NCI-H345 treated with DMSO at 0.1 percent for 48 hours (cell line): ENCODE measurements around the gene F11R.
A peak's percentile ranks its signal among the peaks of the same experiment; 100 is the strongest.
"Not testable (repeated sequence)": the region's sequence is repeated elsewhere in the genome, so short reads cannot be mapped to it uniquely, and the experiment has no call there.

Experiments used
- DNase-seq: peaks from one replicate; lab custom pipeline; 2025; ENCODE audit not compliant: unreplicated experiment; lab: John Stamatoyannopoulos, UW

F11R gene

DNA sequence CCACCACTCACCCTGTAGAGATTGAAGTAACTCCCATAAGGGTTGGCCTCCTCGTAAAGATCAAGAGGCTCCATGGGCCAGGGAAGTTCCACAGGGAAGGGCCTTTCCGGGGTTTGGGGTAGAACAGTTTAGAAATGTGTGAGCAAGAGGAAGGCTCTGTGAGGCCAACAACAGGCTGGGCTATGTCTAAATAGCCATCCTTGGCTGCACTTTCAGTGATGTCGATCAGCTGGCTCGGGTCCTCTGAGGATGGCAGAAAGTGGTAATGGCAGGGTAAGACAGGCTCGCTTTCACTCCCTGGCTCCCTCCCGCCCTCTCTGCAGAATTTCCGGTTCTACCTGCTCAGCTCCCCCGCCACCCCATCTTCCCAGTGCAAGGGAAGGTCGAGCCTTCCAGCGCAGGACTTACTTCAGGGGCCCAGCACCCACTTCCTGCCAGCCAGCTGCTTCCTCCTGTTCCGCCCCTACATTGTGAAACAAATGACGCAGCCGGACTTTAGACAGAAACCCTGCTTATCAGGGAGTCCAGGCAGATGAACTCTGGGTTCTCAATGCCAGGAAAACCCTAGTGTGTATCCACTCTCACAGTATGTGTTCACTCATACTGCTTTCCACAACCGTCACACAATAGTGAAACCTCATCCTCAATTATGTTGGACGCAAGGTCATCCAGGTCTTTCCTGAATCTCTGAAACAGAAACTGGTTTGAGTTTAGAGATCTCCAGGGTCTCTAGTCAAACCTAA, 7.3 kb downstream of the F11R start:
- no peak for DNase-seq

DNA sequence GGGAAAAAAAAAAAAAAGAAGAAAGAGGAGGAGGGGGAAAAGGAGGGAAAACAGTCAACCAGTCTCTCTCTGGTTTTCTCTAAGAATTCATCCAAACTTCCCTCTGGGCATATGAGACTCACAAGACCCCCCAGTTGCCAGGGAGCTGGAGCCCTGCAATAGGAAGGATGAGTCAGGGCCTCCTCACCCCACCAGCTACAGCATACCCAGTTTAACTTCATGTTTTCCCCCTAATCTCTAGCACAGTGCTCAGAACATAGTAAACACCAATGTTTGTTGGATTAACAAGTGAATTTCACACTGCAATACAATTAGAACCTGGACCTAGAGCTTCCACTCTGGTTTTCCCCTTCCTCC, 7.8 kb downstream of the F11R start:
- no peak for DNase-seq

DNA sequence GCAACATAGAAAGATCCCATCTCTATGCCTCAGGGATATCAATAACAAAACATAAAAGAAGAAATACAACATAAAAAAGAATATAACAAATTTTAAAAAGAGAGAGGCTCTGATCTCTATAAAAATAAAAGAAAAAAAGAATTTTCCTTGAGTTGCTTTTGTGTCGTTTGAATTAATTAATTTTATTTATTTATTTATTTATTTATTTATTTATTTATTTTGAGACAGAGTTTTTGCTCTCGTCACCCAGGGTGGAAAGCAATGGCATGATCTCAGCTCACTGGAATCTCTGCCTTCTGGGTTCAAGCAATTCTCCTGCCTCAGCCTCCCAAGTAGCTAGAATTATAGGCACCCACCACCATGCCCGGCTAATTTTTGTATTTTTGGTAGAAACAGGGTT, 8.5 kb downstream of the F11R start:
- DNase-seq: no peak

DNA sequence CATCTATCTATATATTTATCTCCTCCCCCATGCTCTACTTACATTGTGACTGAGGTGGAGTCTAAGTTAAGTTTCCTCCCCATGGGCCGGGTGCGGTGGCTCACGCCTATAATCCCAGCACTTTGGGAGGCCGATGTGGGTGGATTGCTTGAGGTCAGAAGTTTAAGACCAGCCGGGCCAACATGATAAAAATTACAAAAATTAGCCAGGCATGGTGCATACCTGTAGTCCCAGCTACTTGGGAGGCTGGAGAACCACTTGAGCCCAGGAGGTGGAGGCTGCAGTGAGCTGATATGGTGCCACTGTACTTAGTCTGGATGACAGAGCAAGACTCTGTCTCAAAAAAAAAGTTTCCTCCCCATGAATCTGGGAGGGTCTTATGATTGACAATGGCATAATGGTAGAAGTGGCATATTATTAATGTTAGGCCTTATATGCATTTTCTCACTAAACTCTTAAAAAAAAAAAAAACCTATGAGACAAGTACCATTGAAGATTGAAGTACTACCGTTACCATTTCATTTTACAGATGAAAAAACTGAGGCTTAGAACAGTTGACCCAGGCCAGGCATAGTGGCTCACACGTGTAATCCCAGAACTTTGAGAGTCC, 11.2 kb downstream of the F11R start:
- DNase-seq: no peak

DNA sequence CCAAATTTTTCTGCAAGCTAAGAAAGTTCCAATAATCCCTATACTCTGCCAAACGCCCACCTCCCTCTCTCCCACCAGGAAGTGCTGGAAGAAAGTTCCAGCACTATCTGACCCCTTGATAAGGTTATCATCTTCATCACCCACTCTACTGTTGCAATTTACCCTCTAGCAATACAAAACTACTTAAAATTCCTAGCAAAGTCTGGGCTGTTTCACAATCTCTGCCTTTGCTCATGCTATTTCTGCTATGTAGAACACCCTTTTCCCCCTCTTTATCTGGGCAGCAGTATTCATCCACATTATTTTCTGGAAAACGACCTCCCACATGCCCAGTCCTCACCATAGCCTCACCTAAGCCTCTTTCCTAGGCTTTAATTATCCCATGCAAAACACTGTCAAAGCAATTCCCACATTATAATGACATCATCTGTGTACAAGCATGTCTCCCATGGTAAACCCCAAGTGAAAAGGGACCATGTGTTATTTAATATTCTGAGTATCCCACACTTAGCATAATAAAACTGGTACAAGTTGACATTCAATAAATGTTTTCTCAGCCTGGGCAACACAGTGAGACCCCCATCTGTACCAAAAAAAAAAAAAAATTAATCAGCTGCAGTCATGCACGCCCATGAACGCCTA, 12.0 kb downstream of the F11R start:
- no peak for DNase-seq

DNA sequence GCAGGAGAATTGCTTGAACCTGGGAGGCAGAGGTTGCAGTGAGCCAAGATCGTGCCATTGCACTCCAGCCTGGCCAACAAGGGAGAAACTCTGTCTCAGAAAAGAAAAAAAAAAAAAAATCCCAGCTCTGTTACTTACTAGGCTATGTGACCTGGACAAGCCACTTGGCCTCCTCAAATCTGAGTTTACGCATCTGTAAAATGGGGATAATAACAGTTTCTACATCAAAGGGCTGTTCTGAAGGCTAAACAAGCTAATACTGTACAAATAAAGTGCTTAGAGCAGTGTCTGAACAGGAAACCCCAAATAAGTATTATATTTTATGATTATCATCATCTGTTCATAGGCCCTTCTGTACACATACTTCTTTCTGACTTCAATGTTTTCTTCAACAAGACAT, 13.6 kb downstream of the F11R start:
- DNase-seq: no peak

DNA sequence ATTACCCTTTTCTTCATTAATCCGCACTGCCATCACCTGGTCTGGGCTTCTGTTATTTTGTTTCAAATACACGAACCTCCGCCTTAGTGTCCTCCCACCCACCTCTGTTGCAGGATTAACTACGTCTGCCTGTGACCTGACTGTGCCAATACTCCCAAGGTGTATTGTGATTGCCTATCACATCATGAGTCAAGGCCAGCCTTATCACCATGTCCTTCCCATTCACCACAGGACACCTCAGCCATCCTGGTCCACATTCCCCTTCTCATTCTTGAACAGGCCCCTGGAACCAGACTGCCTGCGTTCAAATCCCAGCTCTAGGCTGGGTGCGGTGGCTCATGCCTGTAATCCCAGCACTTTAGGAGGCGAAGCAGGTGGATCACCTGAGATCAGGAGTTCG, 14.4 kb downstream of the F11R start:
- DNase-seq: no peak

DNA sequence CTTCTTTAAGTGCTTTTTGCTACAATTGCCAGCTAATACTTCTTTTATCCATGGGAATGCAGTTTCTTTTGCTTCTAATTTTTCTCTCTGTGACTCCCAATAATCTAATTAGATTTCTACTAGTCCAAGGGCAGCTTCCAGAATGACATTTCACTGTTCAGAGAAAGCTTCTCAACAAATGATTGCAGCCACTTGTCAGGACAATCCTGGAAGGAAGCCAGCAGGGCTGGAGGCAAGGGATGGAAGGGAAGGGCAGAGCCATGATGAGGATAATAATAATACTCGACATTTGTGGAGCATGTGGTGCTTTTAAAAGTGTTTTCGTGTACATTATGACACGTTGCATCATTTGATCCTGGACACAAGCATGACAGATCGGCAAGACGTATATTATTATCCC, 19.4 kb downstream of the F11R start:
- peak; percentile 16 for DNase-seq

DNA sequence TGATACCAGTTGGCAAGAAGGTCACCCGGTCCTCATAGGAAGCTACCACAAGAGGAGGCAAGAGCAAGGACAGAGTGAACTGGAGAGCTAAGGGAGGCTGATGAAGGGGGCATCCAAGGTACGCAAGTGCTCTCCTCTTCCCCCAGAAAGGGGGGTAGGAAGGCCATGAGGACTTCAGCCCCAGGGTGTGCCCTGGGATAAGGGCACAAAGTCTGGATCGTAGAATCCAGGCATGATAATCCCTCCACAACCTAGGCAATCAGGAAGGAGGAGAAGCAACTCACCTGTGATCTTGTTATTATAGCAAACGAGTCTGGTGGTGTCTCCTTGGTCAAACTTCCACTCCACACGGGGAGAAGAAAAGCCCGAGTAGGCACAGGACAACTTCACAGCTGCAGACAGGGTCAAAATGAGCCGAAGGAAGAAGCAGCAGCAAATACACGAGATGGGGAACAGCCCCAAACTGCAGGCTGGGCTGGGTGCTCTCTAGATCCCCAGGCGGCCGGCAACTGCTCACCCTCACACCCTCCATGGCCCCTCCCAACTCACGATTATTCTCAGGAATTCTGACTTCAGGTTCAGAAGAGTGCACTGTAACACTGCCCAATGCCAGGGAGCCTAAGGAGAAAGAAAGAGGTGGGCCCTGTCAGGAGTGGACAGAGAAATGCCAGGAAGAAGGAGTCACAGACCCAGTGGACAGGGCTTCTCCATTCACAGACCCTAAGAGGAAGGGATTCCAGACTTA, 20.0 kb downstream of the F11R start:
- no peak for DNase-seq

DNA sequence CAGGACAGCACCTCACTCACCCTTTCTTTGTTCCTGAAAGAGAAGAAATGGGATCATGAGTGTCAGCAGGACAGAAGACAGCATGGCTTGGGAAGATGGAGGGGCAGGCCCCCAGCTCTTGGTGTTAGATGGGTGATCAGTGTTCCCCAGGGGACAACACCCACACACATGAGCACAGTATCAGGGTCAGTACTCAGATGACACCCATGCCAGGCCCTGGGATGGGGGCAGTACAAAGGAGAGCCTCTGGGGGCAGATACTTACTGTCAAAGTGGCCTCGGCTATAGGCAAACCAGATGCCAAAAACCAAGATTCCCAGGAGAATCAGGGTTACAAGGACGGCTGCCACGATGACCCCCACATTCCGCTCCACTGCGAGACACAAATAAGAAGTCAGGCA, 21.6 kb downstream of the F11R start:
- DNase-seq: no peak

DNA sequence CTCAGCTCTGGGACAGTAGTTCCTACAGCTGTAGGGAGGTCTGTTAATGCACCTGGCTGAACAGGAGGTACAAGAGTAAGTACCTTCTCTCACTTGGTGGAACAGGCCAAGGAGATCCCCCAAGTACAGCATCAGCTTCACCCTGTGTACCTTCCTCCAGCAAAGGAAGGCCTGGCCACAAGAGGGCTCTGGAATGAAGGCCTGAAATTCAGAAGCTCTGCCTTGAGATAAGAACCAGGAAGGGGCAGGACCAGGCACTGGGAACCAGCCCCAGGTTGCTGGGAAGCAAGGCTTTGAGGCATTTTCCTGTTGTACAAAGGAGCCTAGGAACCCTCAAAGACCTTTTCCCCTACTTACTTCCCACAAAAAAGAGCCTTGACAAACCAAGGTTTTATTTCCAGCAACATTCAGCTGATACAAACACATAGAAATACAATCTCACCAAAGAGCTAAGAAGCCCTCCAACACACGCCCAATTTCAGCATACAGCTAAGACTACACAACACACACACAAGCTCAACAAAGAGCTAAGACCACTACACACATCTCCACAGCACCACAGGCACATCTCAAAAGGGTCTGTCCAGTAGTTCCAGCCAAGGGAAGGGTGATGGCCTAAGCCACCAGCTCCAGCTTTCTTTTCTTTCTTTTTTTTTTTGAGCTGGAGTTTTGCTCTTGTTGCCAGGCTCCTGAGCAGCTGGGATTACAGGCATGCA, 23.5 kb downstream of the F11R start:
- DNase-seq: no peak

DNA sequence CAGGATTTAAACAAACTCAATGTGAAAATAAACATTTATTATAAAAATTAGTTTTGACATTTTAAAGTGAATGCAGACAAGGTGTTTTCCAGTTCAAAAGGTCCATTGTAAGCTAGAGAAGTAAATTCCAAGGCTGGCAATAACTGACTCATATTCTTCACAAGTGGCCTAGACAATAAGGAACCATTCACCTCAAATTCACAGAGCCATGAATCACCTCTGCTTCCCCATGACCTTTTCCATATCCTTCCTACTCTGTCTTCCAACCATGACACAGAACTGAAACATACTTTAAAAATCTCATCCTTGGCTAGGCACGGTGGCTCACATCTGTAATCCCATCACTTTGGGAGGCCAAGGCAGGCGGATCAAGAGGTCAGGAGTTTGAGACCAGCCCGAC, 24.8 kb downstream of the F11R start:
- no peak for DNase-seq

DNA sequence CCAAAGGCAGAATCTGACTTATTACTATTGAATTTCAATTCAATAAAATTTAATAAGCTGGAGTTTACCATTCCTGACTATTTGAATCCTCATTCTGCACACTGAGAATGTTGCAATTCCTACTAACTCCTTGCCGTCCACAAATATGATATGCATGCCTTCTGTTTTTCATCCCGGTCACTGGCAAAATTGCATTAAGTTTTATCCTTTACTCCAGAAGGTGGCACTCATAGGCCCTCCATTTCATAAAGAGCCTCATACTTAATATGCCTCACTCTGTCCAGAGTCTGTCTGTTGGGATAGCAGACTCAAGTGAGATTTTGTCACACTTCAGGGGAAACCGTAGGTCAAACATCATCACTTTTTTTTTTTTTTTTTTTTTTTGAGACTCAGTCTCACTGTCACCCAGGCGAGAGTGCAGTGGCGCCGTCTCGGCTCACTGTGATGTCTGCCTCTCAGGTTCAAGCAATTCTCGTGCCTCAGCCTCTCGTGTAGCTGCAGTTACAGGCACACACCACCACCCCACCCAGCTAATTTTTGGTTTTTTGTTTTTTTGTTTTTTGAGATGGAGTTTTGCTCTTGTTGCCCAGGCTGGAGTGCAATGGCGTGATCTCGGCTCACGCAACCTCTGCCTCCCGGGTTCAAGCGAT, 27.3 kb downstream of the F11R start:
- DNase-seq: no peak

DNA sequence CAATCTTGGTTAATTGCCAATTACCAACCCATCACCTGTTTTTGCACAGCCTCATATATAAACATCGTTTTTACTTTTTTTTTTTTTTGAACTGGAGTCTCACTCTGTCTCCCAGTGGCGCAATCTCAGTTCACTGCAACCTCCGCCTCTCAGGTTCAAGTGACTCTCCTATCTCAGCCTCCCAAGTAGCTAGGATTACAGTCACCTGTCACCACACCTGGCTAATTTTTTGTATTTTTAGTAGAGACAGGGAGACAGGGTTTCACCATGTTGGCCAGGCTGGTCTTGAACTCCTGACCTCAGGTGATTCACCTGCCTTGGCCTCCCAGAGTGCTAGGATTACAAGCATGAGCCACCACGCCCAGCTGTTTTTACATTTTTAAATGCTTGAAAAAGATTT, 28.9 kb downstream of the F11R start:
- not testable (repeated sequence) for DNase-seq

DNA sequence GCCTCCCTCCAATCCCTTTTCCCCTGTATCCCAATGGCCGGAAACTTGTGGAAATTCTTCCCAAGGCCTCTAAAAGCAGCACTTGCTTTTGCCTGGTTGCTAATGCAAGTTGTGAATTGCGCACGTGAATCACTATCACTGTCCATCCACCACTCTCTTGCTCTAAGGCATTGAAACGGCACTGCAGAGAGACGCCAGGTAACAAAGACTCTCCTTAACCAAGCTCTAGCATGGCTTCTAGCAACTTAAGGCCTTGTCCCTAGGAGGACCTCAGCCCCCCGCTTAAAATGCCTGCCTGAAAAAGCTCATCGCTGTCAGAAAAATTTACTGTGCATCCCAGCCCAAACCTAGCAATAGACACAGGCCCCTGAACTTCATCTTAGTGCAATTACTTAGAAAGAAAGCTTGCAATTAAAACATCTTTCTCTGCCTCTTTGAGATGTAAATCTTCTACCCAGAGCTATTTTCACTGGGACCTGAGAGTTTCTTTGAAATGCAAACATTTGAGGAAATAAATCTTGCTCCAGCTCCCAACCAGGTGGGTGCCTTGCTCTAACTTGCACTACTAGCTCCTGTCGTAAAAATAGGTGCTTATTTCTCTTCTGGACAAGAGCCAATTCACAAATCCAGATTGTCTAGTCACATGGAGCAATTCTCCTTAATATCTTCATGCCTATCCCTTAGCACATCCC, 33.4 kb downstream of the F11R start:
- no peak for DNase-seq

DNA sequence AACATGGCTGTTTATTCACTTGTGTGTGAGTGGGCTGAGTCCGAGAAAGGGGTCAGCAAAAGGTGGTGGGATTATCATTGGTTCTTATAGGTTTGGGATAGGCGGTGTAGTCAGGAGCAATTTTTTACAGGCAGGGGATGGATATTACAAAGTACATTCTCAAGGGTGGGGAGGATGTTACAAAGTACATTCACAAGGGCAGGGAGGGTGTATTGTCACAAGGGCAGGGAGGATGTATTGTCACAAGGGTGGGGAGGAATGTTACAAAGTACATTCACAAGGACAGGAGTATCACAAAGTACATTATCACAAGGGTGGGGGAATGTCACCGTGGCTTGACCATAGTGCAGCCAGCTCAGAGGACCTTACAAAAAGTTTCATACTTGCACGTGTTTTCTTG, 35.2 kb downstream of the F11R start:
- DNase-seq: no peak

DNA sequence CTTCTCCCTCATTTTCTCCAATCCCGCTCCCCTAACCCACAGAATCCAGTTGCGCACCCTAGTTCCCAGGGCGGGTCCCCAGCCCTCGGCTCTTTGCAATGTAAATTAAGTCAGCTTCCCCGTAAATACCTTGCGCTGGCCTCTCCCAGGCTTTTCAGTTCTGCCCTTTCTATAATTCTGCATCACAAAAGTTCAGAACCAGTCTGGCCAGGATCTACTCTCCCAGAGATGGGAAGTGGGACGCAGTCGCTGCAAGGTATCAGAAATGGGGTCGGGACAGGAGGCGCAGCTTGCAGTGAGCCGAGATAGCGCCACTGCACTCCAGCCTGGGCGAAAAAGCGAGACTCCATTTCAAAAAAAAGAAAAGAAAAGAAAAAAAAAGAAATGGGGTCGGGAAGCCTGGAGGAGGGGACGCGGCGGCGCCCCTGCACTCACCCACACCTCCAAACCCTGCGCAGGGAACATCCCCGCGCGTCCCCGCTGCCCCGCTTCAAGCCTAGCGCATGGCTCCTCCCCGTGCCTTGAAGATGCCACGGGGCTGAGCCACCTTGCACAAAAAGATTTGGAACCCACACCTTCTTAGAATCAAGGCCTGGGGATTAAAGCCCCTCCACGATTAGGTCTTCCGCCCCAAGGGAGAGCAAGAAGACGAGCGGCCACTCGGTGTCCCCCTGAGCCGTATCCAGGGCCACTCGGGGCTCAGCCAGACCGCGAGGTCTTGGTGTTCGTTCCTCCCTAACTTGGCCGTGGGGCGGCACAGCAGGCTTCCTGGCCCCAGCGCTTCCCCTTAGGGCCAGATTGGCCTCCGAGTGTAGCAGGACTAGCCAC, 39.2 kb downstream of the F11R start:
- DNase-seq: no peak

DNA sequence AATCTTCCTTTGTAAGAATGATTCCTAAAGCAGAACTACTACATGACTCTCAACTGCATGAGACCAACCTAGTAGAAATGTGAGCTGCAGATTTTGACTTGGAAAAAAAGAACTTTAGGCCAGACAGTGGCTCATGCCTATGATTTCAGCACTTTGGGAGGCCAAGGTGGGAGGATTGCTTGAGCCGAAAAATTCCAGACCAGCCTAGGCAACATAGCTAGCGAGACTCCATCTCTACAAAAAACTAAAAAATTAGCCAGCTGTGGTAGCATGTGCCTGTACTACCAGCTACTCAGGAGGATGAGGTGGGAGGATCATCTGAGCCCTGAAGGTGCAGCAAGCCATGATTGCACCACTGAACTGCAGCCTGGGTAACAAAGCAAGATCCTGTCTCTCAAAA, 41.7 kb downstream of the F11R start:
- no peak for DNase-seq

DNA sequence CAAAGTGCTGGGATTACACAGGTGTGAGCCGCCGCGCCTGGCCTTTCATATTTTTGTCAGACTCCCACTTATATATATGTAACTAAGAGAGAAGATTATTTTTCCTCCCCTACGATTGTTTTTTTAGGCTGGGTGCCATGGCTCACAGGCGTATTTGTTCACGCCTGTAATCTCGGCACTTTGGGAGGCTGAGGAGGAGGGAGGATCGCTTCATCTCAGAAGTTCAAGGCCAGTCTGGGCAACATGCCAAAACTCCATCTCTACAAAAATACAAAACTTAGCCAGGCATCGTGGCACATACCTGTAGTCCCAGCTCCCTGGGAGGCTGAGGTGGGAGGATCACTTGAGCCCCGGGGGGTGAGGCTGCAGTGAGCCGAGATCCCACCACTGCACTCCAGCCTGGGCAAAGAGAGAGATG, 42.4 kb downstream of the F11R start:
- peak; percentile 77 for DNase-seq
